Fibroblast of villous mesenchyme (primary cell): ENCODE measurements around the gene PRKG1. TPM values are rescaled to one million over a fixed set of nuclear protein-coding genes. Genes with fewer than 3 reads are reported as not detected.

ENCODE experiments used
- DNase-seq: peaks from one replicate; pipeline ENCODE4 v3.0.0-alpha.2; 2010; ENCODE audit warnings: low read depth
- H3K4me3 ChIP-seq: 2 replicates; pipeline ENCODE4 v1.5.1; 2011; ENCODE audit warnings: low read depth, mild to moderate bottlenecking, low read length
- CTCF ChIP-seq: IDR thresholded peaks from 2 replicates; pipeline ENCODE4 v1.5.1; 2012; ENCODE audit warnings: low read depth, mild to moderate bottlenecking, low read length; ENCODE audit not compliant: insufficient read depth
- total RNA-seq: library from RNA; depleted of rRNA; stranded (reverse); fragments of >200 nt; gene quantifications from 2 replicates; pipeline ENCODE4 v1.2.3, GENCODE V29; 2012

Gene PRKG1
- total RNA-seq, 1 donor = 19.0 TPM

GRCh38 chr10:51311228-51311627, 236.9 kb downstream of the PRKG1 start:
- TF ChIP-seq CTCF = no peak
- no peak overlapping the region for H3K4me3 ChIP-seq
- DNase-seq = no peak

- H3K4me3 ChIP-seq = no peak overlapping the region
- no peak for TF ChIP-seq CTCF
- no peak for DNase-seq
Measured at GRCh38 chr10:51312817-51313216, 238.5 kb downstream of the PRKG1 start.

GRCh38 chr10:51313251-51313650, 239.0 kb downstream of the PRKG1 start:
- no peak overlapping the region for H3K4me3 ChIP-seq
- no peak for DNase-seq
- no peak for TF ChIP-seq CTCF

GRCh38 chr10:51313773-51314478, 239.6 kb downstream of the PRKG1 start:
- no peak for TF ChIP-seq CTCF
- DNase-seq = no peak
- no peak overlapping the region for H3K4me3 ChIP-seq

GRCh38 chr10:51314481-51314880, 240.2 kb downstream of the PRKG1 start:
- no peak overlapping the region for H3K4me3 ChIP-seq
- no peak for TF ChIP-seq CTCF
- no peak for DNase-seq

GRCh38 chr10:51318399-51319172, 244.3 kb downstream of the PRKG1 start:
- DNase-seq = no peak
- TF ChIP-seq CTCF = no peak
- no peak overlapping the region for H3K4me3 ChIP-seq

- no peak for TF ChIP-seq CTCF
- DNase-seq = no peak
- no peak overlapping the region for H3K4me3 ChIP-seq
Measured at GRCh38 chr10:51319173-51319435, 244.8 kb downstream of the PRKG1 start.
